ENCODE data around the gene CHMP4A. TPM values are rescaled to one million over a fixed set of nuclear protein-coding genes. Genes with fewer than 3 reads are reported as not detected.

CHMP4A gene
- total and polyA plus RNA-seq, 2 donors (not counting 1 experiment from before 2014, with no cell fraction given), result 91.2 to 103 TPM

GRCh38 chr14:24252289-24253124 is 39.2 kb upstream of the CHMP4A start:
- POLR2A ChIA-PET, result no interaction called here
- no peak overlapping the region for H3K4me3 Mint-ChIP-seq
- 98% methylated on average over 8 of the region's 11 CpGs for WGBS (ENCODE audit: insufficient coverage)

More at GRCh38 chr14:24252289-24253124, 39.2 kb upstream of the CHMP4A start:
- H3K27me3 Mint-ChIP-seq, result no peaks in the 10 kb centered on the region
- H3K4me1 Mint-ChIP-seq, result peaks cover 2% of the 10 kb centered on the region
- Histone ChIP-seq H3K79me2 (ENCODE audit: control insufficient read depth, insufficient read depth, low read length) (no peaks in the 10 kb centered on the region), H3K9ac (ENCODE audit: low read length) (no peak overlapping the region), H4K20me1 (ENCODE audit: control insufficient read depth, insufficient read depth, low read length, poor library complexity, severe bottlenecking) (no peaks in the 10 kb centered on the region), H3K27me3 (replicated peaks in 1 of 4; ENCODE audit: control extremely low read depth in 1 of 4, control insufficient read depth in 3 of 4, insufficient read depth in 4 of 4, low read length in 3 of 4) (no peaks in the 10 kb centered on the region), H3K4me1 (ENCODE audit: control insufficient read depth in 2 of 2, insufficient read depth in 2 of 2, low read length in 2 of 2) (no peaks in the 10 kb centered on the region), H2AFZ (ENCODE audit: insufficient read depth, low read depth, low read length, poor library complexity, severe bottlenecking) (no peak overlapping the region), H3K27ac (ENCODE audit: low read length in 2 of 2) (no peak overlapping the region), H3K4me2 (replicated peaks; ENCODE audit: low read depth, low read length, poor library complexity, severe bottlenecking) (no peak overlapping the region), H3K36me3 (replicated peaks in 1 of 2; ENCODE audit: control extremely low read depth in 1 of 2, control insufficient read depth in 1 of 2, extremely low read depth in 1 of 2, insufficient read depth in 2 of 2, low read length in 1 of 2) (peaks cover 0 to 28% of the 10 kb centered on the region in 2 experiments), H3K4me3 (ENCODE audit: control extremely low read depth in 1 of 5, extremely low read depth in 1 of 5, insufficient read depth in 1 of 5, low read depth in 2 of 5, low read length in 4 of 5) (no peak overlapping the region), H3K9me3 (ENCODE audit: control extremely low read depth in 1 of 3, control insufficient read depth in 2 of 3, insufficient read depth in 1 of 3, low read length in 2 of 3) (no peaks in the 10 kb centered on the region)
- TF ChIP-seq EZH2 (IDR thresholded peaks at IDR 0.05; ENCODE audit: borderline replicate concordance, insufficient read depth, low read depth, low read length, poor library complexity, severe bottlenecking) (no peak), CTCF (IDR thresholded peaks at IDR 0.05) (no peak)
- DNase-seq (no peak), ATAC-seq (ENCODE audit: low read depth) (no peak)
- H3K27ac Mint-ChIP-seq, result no peak overlapping the region
- no peaks in the 10 kb centered on the region for H3K9me3 Mint-ChIP-seq (ENCODE audit: insufficient read depth)
- intact Hi-C loops (cut with micrococcal nuclease), result no loop called here
- CTCF ChIA-PET, result interaction anchor here (0.8 to 2.8 kb wide), 4 partner anchors 10 to 74 kb away, joined by 3 to 10 read pairs (median 3); partner anchors contain the start of genes CIDEB and TINF2

Data from B cell (primary cell).